HG03025 (cell line): Measurements from ENCODE around the gene INTS14.

Experiments used
- ATAC-seq: cut with Tn5 transposase; IDR thresholded peaks from one replicate; pipeline ENCODE4 v1.9.1; 2021; ENCODE audit warnings: mild to moderate bottlenecking, moderate library complexity; ENCODE audit not compliant: unreplicated experiment, low FRiP score

Gene INTS14

DNA sequence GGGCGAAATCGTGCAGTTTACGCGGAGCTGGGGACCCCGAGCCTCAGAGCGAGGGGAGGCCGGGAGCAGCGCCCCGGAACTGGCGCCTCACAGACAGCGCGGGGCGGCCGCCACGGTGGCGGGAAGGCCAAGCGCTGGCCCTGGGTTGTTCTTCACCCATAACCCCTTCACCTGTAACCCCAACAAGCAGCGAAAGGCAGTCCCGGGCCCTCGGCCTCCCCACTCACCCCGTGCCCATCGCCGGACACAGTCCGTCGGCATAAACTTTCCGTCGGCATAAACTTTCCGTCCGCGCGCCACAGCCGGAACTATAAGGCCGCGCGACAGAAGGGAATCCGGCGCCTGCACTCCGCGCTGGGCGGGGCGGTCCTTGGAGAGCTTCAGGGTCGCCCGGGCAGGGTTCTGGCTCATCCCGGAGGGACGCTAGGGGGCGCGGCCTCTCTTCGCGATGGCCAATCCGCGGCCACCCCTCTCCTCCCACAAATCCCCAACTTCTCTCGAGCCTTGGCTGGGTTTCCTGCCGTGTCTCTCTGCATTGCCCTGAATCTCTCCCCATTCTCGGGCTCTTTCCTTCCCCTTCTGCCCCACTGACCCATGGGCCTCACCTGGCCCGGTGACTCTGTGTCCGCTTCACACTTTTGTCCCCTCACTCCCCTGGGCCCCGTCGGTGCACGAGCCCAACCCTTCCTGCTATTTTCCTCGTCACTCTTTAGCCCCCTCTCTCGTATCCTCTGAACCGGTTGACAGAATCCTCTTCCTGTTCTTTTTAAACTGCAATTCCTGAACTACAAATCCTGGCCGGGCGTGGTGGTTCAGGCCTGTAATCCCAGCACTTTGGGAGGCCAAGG lies at the start of gene INTS14:
Gene INTS14, minus strand, starts transcription at position 261 of the 848 bp plus-strand sequence. CDS start 3,751 bp downstream, outside the sequence.
- peak; percentile 97 for ATAC-seq

DNA sequence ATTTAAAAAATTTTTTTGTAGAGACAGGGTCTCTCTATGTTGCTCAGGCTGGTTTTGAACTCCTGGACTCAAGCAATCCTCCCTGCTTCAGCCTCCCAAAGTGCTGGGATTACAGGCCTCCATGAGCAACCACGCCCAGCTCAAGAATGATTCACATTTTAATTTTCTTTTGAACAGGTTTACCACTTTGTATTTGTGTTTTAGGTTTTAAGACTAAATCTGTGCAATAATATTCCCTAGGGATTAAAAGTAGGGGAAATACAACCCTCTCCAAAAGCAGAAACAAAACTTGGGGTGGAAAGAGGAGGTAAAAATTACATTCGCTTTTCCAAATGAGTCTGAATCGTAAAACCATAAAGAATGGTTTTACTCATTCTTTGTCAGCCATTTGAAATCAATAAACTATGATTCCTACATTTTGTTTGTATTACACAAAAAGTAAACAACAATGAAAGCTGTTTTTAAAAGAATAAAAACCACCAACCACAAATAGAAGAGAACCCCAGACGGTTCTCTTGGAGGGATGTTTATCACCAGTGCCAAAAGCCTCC lies 48.6 kb upstream of the INTS14 start:
- ATAC-seq = no peak

DNA sequence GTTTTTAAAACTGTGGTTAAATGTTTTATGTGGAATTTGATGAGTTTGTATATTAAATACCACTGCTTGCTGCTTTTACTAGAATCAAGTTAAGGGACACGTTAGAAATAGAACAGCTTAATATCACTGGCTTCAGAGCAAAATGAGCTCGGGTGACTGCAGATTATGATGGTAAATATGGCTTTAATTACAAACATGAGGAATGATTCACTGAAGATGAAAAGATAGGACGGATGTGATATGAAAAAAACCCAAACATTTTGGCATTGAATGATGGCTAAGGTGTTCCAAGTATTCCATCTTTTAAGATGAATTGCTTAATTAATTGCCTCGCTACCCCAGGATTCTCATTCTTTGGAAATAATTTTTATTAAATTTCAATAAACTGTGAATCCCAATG lies 44.5 kb upstream of the INTS14 start:
- ATAC-seq = no peak

DNA sequence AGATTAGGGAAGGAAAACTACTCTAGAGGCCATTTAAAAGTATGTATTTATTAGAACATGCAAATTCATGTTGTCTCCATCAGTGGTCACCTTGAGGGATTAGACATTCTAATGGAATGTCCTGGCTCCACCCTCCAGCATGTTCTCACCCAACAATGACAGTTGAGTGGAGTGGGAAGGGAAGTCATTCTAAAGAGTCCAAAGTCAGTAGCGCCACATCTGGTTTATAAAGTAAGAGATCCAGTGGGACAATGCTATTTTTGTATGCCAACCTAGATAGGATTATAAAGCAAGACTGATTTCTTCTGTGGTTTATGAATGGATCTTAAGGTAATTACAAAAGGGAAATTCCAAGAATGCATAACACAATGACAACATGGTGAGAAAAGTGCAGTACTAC lies 44.1 kb upstream of the INTS14 start:
- no peak for ATAC-seq

DNA sequence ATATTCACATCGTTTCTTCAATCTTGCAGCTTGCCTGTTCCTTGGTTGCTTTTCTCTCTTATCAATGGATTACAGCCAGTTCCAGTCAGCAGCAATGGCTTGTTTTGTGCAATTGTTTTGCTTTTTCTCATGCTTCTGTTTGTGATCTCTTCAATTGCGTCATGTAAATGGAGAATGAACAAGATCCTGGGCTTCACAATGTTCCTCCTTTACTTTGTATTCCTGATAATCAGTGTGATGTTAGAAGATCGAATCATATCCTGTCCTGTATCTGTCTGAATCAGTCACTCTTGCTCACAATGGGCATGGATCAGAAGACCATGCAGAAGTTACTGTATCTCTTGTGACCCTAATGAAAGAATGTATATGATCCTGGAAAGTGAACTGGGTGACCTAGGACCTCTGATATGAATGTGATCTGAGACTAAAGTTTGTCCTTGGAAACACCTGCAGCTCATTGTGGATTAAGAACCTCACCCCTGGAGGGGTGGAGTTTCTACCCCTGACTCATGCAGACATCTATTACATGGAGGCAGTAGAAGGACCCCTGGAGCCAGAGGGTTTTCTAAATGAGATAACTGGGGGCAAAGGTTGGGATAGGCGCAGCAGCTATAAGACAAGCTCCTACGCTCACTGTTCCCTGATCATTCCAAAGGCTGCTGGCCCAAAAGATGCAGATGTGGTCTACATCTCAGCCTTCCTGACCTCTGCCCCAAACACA lies 43.0 kb upstream of the INTS14 start:
- no peak for ATAC-seq

DNA sequence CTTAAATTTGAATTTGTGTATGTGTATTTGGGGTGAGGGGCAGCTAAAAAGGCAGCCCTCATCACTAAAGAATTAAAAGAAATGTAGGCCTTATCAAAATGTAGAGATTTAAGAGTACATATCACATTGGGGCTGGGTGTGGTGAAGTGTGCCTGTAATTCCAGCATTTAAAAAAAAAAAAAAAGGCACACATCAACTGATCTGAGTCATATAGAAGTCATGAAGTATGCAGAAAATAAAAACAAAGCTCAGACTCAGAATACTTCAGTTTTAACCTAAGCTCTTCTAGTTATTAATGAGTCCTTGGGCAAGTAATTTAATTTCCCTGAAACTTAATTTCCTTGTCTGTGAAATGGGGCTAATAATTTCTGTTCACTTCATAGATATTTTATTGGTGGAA lies 42.4 kb upstream of the INTS14 start:
- ATAC-seq = no peak

DNA sequence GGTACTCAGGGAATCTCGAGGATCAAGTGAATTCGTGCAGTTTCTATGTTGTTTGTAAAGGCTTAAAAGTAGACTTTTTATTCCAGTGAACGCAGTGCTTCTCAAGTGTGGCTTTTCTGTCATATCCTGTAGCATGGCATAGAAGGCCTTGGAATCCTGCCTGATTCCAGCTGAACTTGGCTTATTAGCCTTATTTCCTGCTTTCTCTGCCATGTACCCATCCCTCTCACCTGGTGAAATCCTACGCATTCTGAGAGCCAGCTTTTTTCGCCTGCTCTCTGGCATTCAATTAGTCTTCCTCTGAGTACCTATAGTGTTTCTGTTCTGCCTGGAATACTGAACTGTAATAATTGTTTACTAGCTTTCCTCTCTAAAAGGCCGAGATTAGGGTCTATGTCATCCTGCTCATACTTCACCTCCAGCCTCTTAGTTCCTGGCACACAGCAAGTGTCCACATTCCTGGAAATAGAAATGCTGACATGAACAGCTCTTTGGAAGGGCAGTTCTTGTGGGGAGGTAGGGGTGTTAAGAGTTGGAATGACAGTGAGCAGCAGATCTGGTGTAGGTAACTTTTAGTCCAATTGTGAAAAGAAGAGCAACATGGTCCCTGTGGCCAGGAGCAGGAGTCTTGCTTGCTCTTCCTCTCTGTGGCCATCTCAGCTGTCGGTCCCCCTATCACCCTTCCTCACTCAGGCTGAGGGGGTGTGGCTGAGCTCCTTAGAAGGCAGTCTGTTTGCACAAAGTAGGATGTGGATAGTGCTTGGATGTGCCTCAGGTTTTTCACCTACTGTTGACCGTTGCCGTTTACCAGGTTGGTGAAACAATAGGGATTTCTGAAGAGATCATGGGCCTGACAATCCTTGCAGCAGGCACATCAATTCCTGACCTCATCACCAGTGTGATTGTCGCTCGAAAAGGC lies 41.2 kb upstream of the INTS14 start:
- no peak for ATAC-seq

DNA sequence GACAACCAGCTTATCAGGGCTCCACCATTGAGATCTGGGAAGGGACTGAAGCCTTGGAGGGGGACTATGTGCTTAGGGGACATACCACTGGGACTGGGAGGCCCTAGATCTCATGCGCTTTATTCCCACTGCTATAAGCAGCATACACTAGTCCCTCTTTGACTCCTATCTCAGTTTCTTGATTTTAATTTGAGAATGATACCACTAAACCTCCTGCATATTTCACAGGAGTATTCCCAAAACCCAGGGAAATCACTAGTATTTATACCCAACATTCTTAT lies 40.1 kb upstream of the INTS14 start:
- ATAC-seq = no peak

DNA sequence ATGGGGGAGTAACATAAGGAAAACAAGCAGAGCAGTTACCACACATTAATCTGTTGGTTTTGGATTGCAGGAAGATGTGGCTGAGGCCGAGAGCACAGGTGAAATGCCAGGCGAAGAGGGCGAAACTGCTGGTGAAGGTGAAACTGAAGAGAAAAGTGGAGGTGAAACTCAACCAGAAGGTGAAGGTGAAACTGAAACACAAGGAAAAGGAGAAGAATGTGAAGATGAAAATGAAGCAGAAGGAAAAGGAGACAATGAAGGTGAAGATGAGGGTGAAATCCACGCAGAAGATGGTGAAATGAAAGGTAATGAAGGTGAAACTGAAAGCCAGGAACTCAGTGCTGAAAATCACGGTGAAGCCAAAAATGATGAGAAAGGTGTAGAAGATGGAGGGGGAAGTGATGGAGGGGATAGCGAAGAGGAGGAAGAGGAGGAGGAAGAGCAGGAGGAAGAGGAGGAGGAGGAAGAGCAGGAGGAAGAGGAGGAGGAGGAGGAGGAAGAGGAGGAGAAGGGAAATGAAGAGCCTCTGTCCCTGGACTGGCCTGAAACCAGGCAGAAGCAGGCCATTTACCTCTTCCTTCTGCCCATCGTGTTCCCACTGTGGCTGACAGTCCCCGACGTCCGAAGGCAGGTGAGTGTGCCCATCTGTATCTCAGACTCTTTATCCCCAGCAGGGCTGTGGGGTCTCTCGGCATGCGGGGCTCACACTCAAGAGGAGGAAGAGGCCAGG lies 39.5 kb upstream of the INTS14 start:
- no peak for ATAC-seq

DNA sequence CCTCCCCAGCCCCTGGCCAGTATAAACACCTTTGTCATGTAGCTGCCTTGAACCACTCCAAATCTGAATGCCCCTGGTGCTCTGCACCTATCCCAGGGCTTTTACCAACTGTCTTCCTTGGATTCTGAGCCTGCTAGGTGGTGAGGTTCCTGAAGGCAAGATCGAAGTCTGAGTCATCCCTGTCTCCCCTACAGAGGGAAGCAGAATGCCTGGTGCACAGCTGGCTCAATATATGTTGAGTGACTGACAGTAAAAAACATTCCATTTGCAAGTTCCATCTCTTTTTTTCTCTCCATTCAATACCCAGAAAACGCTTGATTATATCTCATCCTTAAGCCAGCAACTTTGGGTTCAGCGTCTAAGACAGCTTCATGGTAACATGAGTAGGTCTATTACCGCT lies 35.6 kb upstream of the INTS14 start:
- ATAC-seq = no peak

DNA sequence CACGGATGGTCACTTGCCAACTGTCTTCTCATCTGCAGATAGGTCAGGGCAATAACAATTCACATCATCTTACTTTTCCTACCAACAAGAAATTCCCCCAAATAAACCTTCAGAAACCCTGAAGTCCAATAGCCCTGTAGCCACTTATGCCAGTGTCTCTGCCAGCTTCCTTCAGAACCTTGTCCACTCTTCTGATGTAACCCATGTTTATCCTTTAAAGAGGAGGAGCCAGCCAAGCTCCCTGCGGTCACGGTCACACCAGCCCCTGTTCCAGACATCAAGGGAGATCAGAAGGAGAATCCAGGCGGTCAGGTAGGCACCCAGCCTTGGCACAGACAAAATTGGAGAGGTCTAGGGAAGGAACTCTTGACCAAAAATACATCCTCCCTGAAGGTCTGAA lies 34.5 kb upstream of the INTS14 start:
- no peak for ATAC-seq

DNA sequence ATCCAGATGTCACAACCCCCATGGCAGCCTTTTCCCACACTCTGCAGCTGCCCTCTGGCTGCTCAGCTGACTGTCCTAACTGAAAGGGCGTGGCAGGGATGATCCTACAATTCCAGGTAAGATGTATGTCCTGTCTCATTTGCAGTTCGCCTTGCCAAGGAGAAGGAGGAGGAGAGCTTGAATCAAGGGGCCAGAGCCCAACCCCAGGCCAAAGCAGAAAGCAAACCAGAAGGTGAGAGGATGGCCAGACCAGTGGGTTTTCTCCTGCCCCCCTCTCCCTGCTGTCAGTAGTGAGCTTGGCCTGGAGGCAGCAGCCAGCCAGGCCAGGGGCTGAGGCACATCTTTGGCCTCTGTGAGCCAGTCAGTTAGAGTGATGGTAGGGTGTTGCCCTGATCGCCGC lies 33.4 kb upstream of the INTS14 start:
- no peak for ATAC-seq

DNA sequence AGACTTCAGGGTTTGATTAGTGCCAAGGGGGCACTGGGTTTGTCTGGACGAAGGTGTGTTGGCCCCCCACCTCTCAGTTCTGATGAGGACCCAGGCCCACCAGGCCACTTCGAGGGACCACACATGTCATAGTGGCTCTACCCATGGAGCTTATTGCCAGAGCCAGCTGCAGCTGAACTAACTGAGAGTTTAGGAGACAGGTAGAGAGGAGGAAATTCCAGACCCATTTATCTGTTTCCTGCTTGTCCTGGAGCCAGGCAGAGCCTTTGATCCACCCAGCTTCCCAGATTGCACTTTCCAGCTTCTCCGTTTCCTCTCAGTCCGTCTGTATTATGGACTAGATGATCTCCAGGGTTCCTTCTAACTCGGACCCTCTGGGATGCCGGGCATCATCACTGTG lies 31.7 kb upstream of the INTS14 start:
- ATAC-seq = no peak

DNA sequence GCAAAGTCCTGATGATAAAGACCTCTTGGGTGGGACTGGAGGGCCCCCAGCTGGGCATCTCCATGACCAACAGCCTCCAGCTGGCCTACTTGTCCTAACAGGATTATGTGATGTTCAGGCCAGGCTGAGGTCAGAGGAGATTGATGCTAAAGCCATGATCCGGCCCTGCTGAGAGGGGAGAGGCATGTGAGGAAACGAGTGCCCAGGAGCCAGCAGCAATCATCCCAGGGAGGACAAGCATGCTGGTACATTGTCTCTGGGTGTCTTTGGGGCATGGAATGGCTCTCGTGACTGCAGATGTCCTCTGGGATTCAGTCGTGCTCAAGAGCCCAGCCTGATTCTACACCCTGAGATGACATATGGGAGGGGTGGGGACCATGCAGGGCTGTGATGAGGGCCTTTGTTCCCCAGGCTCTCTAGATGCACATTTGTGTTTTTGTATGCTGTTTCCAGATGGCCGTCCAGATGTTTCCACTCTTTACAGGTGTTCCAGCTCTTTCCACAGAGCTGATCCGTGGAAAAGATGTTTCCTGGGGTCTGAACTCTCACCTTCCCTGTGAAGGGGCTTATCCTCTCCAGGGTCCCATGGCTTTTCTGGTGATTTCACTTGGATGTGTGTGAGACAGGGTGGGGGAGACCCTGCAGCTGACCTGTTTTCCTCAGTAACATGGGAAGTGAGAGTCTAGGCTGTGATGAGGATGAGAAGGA lies 31.0 kb upstream of the INTS14 start:
- no peak for ATAC-seq

DNA sequence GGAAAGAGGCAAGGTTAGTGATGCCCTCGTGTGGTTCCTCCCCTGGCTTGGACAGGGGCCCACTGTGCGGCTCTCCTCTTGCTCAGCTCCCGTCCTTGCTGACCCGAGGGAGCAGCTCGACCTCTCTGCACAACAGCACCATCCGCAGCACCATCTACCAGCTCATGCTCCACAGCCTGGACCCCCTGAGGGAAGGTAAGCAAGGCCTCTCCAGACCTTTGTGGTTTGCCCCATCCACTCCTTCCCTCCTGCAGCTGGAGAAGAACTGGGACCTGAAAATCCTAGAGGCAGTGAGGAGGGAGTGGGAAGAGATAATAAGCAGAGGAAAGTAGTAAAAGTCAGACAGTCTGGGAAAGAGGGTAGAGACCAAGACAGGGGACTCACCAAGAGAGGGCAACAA lies 28.6 kb upstream of the INTS14 start:
- no peak for ATAC-seq

DNA sequence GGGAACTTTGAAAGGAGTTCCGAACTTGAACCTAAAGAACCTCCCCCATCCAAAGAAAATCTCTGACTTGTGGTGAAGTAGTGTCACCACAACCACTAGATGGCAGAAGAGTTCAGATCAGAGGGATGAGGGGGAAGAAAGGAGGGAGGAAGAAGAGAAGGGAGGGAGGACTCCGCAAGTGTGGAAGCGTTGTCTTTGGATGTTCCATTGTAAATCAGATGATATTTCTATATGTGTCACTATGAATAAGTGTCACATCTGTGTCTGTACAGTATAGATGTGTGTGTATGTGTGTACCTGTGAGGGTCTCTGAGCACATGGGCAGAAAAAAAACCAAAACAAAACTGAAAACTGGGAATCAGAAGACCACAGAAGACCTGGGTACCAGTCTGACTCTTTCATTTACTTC lies 27.8 kb upstream of the INTS14 start:
- no peak for ATAC-seq

DNA sequence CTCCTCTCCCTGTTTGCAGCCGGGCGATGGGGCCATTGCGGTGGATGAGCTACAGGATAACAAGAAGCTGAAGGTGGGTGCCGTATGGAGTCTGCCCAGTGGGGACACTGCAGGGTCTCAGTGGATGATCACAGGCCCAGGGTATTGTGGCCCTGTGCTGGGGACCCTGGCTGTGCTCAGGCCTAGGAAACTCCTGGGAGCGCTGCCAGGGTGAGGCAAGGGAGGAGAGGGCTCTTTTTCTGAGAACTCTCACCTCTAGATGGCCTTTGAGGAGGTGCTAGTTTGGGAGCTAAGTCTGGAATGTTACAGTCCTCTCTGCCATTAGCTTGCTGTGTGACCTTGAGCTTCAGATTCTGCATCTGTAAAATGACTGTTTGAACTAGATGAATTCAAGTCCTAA lies 27.2 kb upstream of the INTS14 start:
- ATAC-seq = no peak

DNA sequence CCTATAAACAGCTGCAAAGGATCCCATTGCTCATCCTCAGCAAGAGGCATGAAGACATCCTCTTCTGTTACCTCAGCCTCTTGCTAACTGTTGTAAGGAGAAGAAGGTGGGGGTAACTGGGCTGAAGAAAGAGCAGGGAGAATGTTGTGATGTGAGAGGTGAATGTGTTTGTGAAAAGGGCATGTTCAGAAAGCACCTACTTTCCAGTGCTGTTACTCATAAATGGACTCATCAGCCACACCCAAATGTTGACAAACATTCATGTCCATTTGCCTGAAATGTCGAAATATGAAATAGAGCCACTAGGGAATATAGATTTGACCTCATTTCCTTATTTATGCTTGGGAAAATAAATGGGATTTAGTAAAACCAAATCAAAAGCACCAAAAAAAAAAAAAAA lies 23.4 kb upstream of the INTS14 start:
- ATAC-seq = no peak

DNA sequence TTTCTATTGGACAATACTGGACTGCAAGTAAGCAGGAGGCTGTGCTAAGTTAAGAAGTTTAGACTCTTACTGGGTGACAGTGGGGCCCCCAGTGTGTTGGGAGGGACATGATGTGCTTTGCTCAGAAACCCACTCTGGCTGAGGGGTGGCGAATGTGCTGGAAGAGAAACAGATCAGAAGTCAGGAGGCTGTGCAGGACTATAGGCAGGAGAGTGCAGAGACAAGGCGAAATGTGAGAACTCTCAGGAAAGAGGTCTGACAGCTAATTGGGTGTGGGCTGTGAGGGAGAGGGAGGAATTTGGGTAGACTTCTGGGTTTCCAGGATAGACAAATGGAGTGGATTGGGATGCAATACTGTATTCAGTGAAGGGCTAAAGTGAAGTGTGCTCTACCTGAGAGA lies 22.8 kb upstream of the INTS14 start:
- no peak for ATAC-seq
